PC-3 (cell line): Measurements from ENCODE around the gene MMP1. TPM values are rescaled to one million over a fixed set of nuclear protein-coding genes. Genes with fewer than 3 reads are reported as not detected.

Experiments
- ATAC-seq: fragments of 200-7000 bp; cut with Tn5 transposase; 2 replicates; pipeline ENCODE4 v1.9.1; 2020; ENCODE audit warnings: mild to moderate bottlenecking, moderate library complexity
- Bru-seq: library from RNA; stranded (reverse); fragments of 400-500 nt; gene quantifications from one replicate; lab custom pipeline; 2021; lab: Mats Ljungman, UMichigan
- BruChase-seq, 2 experiments: library from RNA; stranded (reverse); fragments of 400-500 nt; gene quantifications; one replicate each; lab custom pipeline; 2021; lab: Mats Ljungman, UMichigan
- BruUV-seq: library from RNA; stranded (reverse); fragments of 400-500 nt; replicated peaks from 2 replicates; lab custom pipeline; 2021; lab: Mats Ljungman, UMichigan
- CTCF ChIA-PET: fragments of 300-600 bp; sonication (Branson Sonifier 250); formaldehyde crosslinking; loops from one replicate; lab custom pipeline; 2022; ENCODE audit warnings: antibody characterized with exemption; lab: Charles Lee
- POLR2A ChIA-PET: fragments of 300-600 bp; sonication (Branson Sonifier 250); formaldehyde crosslinking; loops from one replicate; lab custom pipeline; 2022; ENCODE audit warnings: antibody characterized with exemption; ENCODE audit not compliant: unreplicated experiment; lab: Charles Lee
- DNase-seq: peaks from one replicate; pipeline ENCODE4 v3.0.0-alpha.2; 2015
- H2AFZ ChIP-seq: fragments of 300-600 bp; sonication (generic); 2 replicates; pipeline ENCODE4 v1.6.0; 2016; ENCODE audit warnings: antibody characterized with exemption, low read length
- H3F3A ChIP-seq: fragments of 300-600 bp; sonication (generic); one replicate; pipeline ENCODE4 v1.6.0; 2017; ENCODE audit warnings: antibody characterized with exemption, low read length, control low read depth, mild to moderate bottlenecking; ENCODE audit not compliant: unreplicated experiment
- H3K27ac ChIP-seq: fragments of 300-600 bp; sonication (generic); 2 replicates; pipeline ENCODE4 v1.5.1; 2016; ENCODE audit warnings: mild to moderate bottlenecking, low read length
- H3K27me3 ChIP-seq: fragments of 300-600 bp; sonication (generic); 2 replicates; pipeline ENCODE4 v1.6.1; 2016; ENCODE audit warnings: low read length, mixed read lengths
- H3K36me3 ChIP-seq: fragments of 300-600 bp; sonication (generic); 2 replicates; pipeline ENCODE4 v1.6.1; 2016; ENCODE audit warnings: low read depth, mixed run types, low read length, mixed read lengths
- H3K4me1 ChIP-seq: fragments of 300-600 bp; sonication (generic); 2 replicates; pipeline ENCODE4 v1.5.1; 2016; ENCODE audit warnings: low read length; ENCODE audit not compliant: insufficient read depth
- H3K4me2 ChIP-seq: fragments of 300-600 bp; sonication (generic); 2 replicates; pipeline ENCODE4 v1.6.0; 2016; ENCODE audit warnings: low read length
- H3K4me3 ChIP-seq: fragments of 300-600 bp; sonication (generic); 2 replicates; pipeline ENCODE4 v1.5.1; 2016; ENCODE audit warnings: mild to moderate bottlenecking, low read length, mixed read lengths
- H3K79me2 ChIP-seq: fragments of 300-600 bp; sonication (generic); 2 replicates; pipeline ENCODE4 v1.6.1; 2017; ENCODE audit warnings: low read length, mixed read lengths
- H3K9ac ChIP-seq: fragments of 300-600 bp; sonication (generic); 2 replicates; pipeline ENCODE4 v1.6.0; 2016; ENCODE audit warnings: mild to moderate bottlenecking, low read length
- H3K9me2 ChIP-seq: fragments of 300-600 bp; sonication (generic); replicated peaks from 2 replicates; pipeline ENCODE4 v1.6.1; 2016; ENCODE audit warnings: mixed run types, low read length, mixed read lengths
- H3K9me3 ChIP-seq: fragments of 300-600 bp; sonication (generic); 2 replicates; pipeline ENCODE4 v1.6.1; 2016; ENCODE audit warnings: low read length, mixed read lengths
- H4K20me1 ChIP-seq: fragments of 300-600 bp; sonication (generic); 2 replicates; pipeline ENCODE4 v1.6.1; 2016; ENCODE audit warnings: low read length, mixed read lengths
- CTCF ChIP-seq: fragments of 300-600 bp; sonication (generic); conservative IDR thresholded peaks from 2 replicates; pipeline ENCODE4 v1.5.1; 2017; ENCODE audit warnings: antibody characterized with exemption, low read depth, mild to moderate bottlenecking, low read length
- EZH2 ChIP-seq: fragments of 300-600 bp; sonication (generic); IDR thresholded peaks from one replicate; pipeline ENCODE4 v1.6.1; 2017; ENCODE audit warnings: antibody characterized with exemption, mild to moderate bottlenecking, low read length; ENCODE audit not compliant: unreplicated experiment
- EZH2phosphoT487 ChIP-seq: fragments of 300-600 bp; sonication (generic); IDR thresholded peaks from 2 replicates; pipeline ENCODE4 v1.6.1; 2018; ENCODE audit warnings: mild to moderate bottlenecking, antibody characterized with exemption, low read length, borderline replicate concordance
- intact Hi-C: fragments of 100-400 bp; cut with micrococcal nuclease; formaldehyde crosslinking; loops from 2 replicates; pipeline ENCODE4 v1.9.0; 2023
- long read RNA-seq: library from polyadenylated mRNA; unstranded; transcript quantifications from one replicate; pipeline ENCODE4 v2.0.0, GENCODE V29; 2021; ENCODE audit not compliant: unreplicated experiment
- total RNA-seq: library from RNA; depleted of rRNA; stranded (reverse); fragments of >200 nt; gene quantifications from 2 replicates; pipeline ENCODE4 v1.2.3, GENCODE V29; 2014; rRNA removed

The MMP1 gene
- 6.5 and 7.3 TPM in 2 replicates for total RNA-seq
- percentile 51 among the genes with signal in this experiment for Bru-seq, nascent RNA
- percentile 69 among the genes with signal in this experiment for BruChase-seq, experiment 1, labeled RNA remaining after a 6-hour chase
- BruChase-seq, experiment 2, labeled RNA remaining after a 2-hour chase, result percentile 73 among the genes with signal in this experiment
- long read RNA-seq, transcript MMP1-201 (10 exons, 1,970 nt), result major isoform, 27 of 28 reads
- long read RNA-seq, partial matches to known transcripts, result 0 of 28 reads
- long read RNA-seq, other reads (novel, unspliced or antisense), result 1 of 28 reads

GRCh38 chr11:102798012-102798746 lies at the start of gene MMP1:
Gene MMP1, minus strand, starts transcription at chr11:102798160. Its CDS starts 68 bp downstream, at chr11:102798092.
- ATAC-seq, result peak; percentile 89
- Histone ChIP-seq H3K9me2 (no peaks in the 10 kb centered on the region), H3K36me3 (no peaks in the 10 kb centered on the region), H2AFZ (no peak within 1 kb of the TSS), H3K4me3 (no peak within 1 kb of the TSS), H3K27me3 (no peaks in the 10 kb centered on the region), H3F3A (peaks cover 4% of the 10 kb centered on the region), H4K20me1 (no peaks in the 10 kb centered on the region), H3K9me3 (no peaks in the 10 kb centered on the region), H3K4me1 (peaks cover 33% of the 10 kb centered on the region), H3K9ac (peak within 1 kb of the TSS; percentile 2; the same call in 1 of the 2 replicates), H3K4me2 (peak within 1 kb of the TSS; percentile 45), H3K27ac (peak within 1 kb of the TSS; percentile 66), H3K79me2 (no peaks in the 10 kb centered on the region)
- ChIA-PET POLR2A (interaction anchor here (0.6 kb wide), 1 partner anchor 150 kb away, joined by 3 read pairs; no protein-coding TSS in a partner anchor), CTCF (interaction anchor here (0.7 to 1.1 kb wide), 2 partner anchors 143 to 151 kb away, joined by 4 to 5 read pairs; no protein-coding TSS in a partner anchor)
- DNase-seq, result peak; percentile 98
- TF ChIP-seq CTCF, result no peak
- no peak for TF ChIP-seq EZH2
- no peak for TF ChIP-seq EZH2phosphoT487
- intact Hi-C loops, result loop anchor here (1.0 to 5.0 kb wide), 2 partner anchors 15 to 36 kb away; no protein-coding TSS in a partner anchor
- BruUV-seq, result no TSS peak

GRCh38 chr11:102846292-102846691 lies 48.3 kb upstream of the MMP1 start:
- Histone ChIP-seq H3K4me3 (no peak overlapping the region), H4K20me1 (no peaks in the 10 kb centered on the region), H3K4me2 (peak overlapping the region; percentile 29), H3K27me3 (no peaks in the 10 kb centered on the region), H3K9ac (no peak overlapping the region), H3K4me1 (peaks cover 46% of the 10 kb centered on the region), H3K36me3 (no peaks in the 10 kb centered on the region), H2AFZ (no peak overlapping the region), H3F3A (no peaks in the 10 kb centered on the region), H3K9me2 (no peaks in the 10 kb centered on the region), H3K27ac (no peak overlapping the region), H3K79me2 (no peaks in the 10 kb centered on the region), H3K9me3 (no peaks in the 10 kb centered on the region)
- ATAC-seq (peak; percentile 18; the same call in 1 of the 2 replicates), DNase-seq (peak; percentile 74)
- TF ChIP-seq EZH2phosphoT487 (no peak), CTCF (no peak), EZH2 (no peak)
- intact Hi-C loops, result no loop called here
- ChIA-PET CTCF (no interaction called here), POLR2A (no interaction called here)
- BruUV-seq, result no TSS peak
